Measurements from ENCODE around the gene DNAJC3.

The DNAJC3 gene, protein sequence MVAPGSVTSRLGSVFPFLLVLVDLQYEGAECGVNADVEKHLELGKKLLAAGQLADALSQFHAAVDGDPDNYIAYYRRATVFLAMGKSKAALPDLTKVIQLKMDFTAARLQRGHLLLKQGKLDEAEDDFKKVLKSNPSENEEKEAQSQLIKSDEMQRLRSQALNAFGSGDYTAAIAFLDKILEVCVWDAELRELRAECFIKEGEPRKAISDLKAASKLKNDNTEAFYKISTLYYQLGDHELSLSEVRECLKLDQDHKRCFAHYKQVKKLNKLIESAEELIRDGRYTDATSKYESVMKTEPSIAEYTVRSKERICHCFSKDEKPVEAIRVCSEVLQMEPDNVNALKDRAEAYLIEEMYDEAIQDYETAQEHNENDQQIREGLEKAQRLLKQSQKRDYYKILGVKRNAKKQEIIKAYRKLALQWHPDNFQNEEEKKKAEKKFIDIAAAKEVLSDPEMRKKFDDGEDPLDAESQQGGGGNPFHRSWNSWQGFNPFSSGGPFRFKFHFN

DNA sequence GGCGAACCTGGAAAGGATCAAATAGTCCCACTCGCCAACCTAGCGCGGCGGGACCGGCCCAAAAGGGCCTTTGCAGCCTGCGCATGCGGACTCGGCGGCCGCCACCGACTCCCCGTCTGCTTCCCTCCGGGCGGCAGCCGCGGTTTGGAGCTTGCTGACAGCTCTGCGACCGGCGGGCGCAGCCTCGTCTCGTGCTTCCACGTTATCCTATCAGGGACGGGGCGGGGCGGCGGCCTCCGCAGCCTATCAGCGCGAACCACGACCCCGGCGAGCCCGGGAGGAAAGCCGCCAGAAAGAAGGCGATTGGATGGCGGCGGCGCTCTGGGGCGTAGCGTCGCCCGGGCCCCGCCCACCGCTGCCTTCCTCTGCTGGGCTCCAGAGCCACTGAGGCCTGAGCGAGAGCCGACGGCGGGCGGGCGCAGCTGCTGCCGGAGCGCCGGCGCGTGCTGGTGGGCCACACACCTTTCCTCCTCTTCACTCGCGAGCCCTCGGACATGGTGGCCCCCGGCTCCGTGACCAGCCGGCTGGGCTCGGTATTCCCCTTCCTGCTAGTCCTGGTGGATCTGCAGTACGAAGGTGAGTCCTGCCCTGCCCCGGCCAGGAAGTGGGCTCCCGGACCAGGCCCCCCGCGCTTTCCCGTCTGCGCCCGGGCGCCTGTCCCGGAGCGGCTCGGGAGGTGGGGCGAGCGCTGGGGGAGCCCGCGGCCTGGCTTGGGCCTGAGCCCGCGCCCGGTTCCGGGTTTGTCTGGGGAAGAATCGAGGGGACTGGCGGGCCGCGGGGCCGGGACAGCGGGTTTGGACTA lies at the start of gene DNAJC3:
Gene DNAJC3 (plus strand): TSS at position 378 of the 802 bp plus-strand sequence. CDS start 117 bp downstream, at position 495.
- Histone ChIP-seq H2AFZ (ENCODE audit: low read length, unreplicated experiment) (peak within 1 kb of the TSS; percentile 97), H3K27me3 (ENCODE audit: insufficient read depth, low read length) (no peaks in the 10 kb centered on the region), H3K36me3 (ENCODE audit: insufficient read depth, low read length) (no peaks in the 10 kb centered on the region), H3K4me3 (ENCODE audit: low read depth, low read length) (peak within 1 kb of the TSS; percentile 77), H3K79me2 (ENCODE audit: control insufficient read depth, insufficient read depth, low read length, unreplicated experiment) (peaks cover 45% of the 10 kb centered on the region), H3K4me1 (ENCODE audit: control insufficient read depth, insufficient read depth, low read length, unreplicated experiment) (peaks cover 24% of the 10 kb centered on the region), H3K27ac (ENCODE audit: low read depth, low read length) (peak within 1 kb of the TSS; percentile 65)

DNA sequence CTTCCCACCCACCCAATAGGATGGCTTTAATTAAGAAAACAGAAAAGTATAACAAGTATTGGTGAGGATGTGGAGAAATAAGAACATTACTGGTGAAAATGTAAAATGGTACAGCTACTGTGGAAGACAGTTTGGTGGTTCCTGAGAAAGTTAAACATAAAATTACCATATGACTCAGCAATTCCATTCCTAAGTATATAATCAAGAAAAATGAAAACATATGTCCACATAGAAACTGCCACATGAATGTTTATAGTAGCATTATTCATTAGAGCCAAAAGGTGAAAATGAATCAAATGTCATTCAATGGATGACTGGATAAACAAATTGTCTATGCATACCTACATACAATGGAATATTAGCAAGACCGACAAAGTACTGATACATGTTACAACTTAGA lies 49.3 kb upstream of the DNAJC3 start:
- Histone ChIP-seq H3K27me3 (ENCODE audit: insufficient read depth, low read length) (no peaks in the 10 kb centered on the region), H2AFZ (ENCODE audit: low read length, unreplicated experiment) (no peak overlapping the region), H3K4me1 (ENCODE audit: control insufficient read depth, insufficient read depth, low read length, unreplicated experiment) (peaks cover 13% of the 10 kb centered on the region), H3K27ac (ENCODE audit: low read depth, low read length) (peak overlapping the region; percentile 58), H3K36me3 (ENCODE audit: insufficient read depth, low read length) (peaks cover 46% of the 10 kb centered on the region), H3K79me2 (ENCODE audit: control insufficient read depth, insufficient read depth, low read length, unreplicated experiment) (no peaks in the 10 kb centered on the region), H3K4me3 (ENCODE audit: low read depth, low read length) (no peak overlapping the region)

DNA sequence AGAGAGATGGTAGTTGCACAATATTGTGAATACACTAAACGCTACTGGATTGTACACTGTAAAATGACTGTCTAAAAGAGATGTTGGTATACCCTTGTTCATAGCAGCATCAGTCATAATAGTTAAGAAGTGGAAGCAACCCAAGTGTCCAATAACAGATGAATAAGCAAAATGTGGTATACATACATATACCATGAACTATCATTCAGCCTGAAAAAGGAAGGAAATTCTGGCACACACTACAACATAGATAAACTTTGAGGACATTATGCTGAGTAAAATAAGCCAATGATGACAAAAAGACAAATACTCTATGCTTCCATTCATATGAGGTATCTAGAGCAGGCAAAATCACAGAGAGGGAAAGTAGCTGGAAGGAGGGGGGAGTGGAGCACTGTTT lies 48.5 kb upstream of the DNAJC3 start:
- Histone ChIP-seq H2AFZ (ENCODE audit: low read length, unreplicated experiment) (no peak overlapping the region), H3K36me3 (ENCODE audit: insufficient read depth, low read length) (peaks cover 49% of the 10 kb centered on the region), H3K4me3 (ENCODE audit: low read depth, low read length) (no peak overlapping the region)

DNA sequence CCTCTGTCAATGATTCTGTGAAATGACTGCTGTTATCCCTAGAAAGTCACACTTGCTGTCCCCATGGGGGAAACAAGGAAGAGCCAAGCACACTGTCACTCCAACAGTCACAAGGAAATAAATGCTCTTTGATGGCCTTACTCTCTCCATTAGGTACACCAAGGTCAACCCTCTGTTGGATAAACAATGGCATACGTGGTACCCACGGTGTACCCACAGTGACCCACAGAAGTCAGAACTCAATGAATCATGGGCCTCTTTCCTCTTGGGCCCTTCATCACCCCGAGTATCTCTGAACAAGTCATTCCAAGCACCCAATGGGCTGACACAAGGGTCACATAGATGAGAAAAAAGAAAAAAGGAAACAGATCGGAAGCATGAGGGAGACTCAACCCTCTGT lies 47.9 kb upstream of the DNAJC3 start:
- Histone ChIP-seq H3K4me3 (ENCODE audit: low read depth, low read length) (no peak overlapping the region), H3K4me1 (ENCODE audit: control insufficient read depth, insufficient read depth, low read length, unreplicated experiment) (peaks cover 13% of the 10 kb centered on the region), H3K79me2 (ENCODE audit: control insufficient read depth, insufficient read depth, low read length, unreplicated experiment) (no peaks in the 10 kb centered on the region), H3K27ac (ENCODE audit: low read depth, low read length) (no peak overlapping the region), H3K36me3 (ENCODE audit: insufficient read depth, low read length) (peaks cover 49% of the 10 kb centered on the region), H3K27me3 (ENCODE audit: insufficient read depth, low read length) (no peaks in the 10 kb centered on the region), H2AFZ (ENCODE audit: low read length, unreplicated experiment) (no peak overlapping the region)

More for the DNA sequence above, 48.5 kb upstream of the DNAJC3 start:
- H3K79me2 ChIP-seq (ENCODE audit: control insufficient read depth, insufficient read depth, low read length, unreplicated experiment): no peaks in the 10 kb centered on the region
- H3K4me1 ChIP-seq (ENCODE audit: control insufficient read depth, insufficient read depth, low read length, unreplicated experiment): peaks cover 13% of the 10 kb centered on the region
- no peaks in the 10 kb centered on the region for H3K27me3 ChIP-seq (ENCODE audit: insufficient read depth, low read length)
- H3K27ac ChIP-seq (ENCODE audit: low read depth, low read length): 0 out of 2 replicates have a peak overlapping the region, but pooled peaks have one; percentile 1

DNA sequence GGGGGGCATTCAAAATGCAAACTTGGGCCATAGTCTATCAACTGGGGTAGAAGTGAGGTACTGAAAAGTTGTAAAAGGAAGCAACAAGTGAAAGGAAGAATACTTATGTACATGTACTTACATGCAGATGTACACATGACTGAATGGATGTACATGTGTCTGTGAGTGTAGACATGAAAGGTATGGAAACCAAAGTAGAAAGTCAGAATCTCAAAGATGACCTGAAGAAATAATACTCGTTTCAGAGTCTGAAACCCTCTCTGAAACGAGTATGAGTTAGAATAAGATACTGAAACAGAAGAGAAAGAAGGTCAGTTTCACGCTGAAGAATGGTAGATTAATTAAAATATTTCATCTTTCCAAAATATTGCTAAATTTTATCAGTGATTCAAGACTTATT lies 46.3 kb upstream of the DNAJC3 start:
- H3K4me1 ChIP-seq (ENCODE audit: control insufficient read depth, insufficient read depth, low read length, unreplicated experiment): peaks cover 13% of the 10 kb centered on the region
- H3K79me2 ChIP-seq (ENCODE audit: control insufficient read depth, insufficient read depth, low read length, unreplicated experiment): no peaks in the 10 kb centered on the region
- H3K36me3 ChIP-seq (ENCODE audit: insufficient read depth, low read length): peaks cover 49% of the 10 kb centered on the region
- no peak overlapping the region for H3K4me3 ChIP-seq (ENCODE audit: low read depth, low read length)
- no peaks in the 10 kb centered on the region for H3K27me3 ChIP-seq (ENCODE audit: insufficient read depth, low read length)
- no peak overlapping the region for H3K27ac ChIP-seq (ENCODE audit: low read depth, low read length)
- H2AFZ ChIP-seq (ENCODE audit: low read length, unreplicated experiment): no peak overlapping the region

DNA sequence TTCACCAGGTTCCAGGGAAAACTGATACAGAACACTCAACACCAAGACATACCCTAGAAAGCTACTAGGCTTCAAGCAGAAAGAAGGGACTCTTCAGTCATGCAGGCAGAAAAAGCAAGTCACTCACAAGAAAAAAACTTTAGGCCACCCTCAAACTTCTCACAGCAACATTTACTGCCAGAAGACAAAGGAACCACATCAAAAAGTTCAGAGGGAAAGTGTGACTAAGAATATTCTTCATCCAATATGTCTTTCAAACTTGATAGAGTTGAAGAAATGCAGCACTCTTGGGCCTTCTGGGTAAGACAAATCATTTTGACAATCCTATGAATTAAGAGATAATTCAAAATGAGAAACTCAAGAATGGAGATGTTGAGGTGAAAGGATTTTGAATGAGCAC lies 40.1 kb upstream of the DNAJC3 start:
- no peaks in the 10 kb centered on the region for H3K27me3 ChIP-seq (ENCODE audit: insufficient read depth, low read length)
- H2AFZ ChIP-seq (ENCODE audit: low read length, unreplicated experiment): no peak overlapping the region
- no peak overlapping the region for H3K27ac ChIP-seq (ENCODE audit: low read depth, low read length)
- H3K4me3 ChIP-seq (ENCODE audit: low read depth, low read length): no peak overlapping the region
- H3K79me2 ChIP-seq (ENCODE audit: control insufficient read depth, insufficient read depth, low read length, unreplicated experiment): peaks cover 9% of the 10 kb centered on the region
- H3K4me1 ChIP-seq (ENCODE audit: control insufficient read depth, insufficient read depth, low read length, unreplicated experiment): peaks cover 5% of the 10 kb centered on the region
- peaks cover 19% of the 10 kb centered on the region for H3K36me3 ChIP-seq (ENCODE audit: insufficient read depth, low read length)

DNA sequence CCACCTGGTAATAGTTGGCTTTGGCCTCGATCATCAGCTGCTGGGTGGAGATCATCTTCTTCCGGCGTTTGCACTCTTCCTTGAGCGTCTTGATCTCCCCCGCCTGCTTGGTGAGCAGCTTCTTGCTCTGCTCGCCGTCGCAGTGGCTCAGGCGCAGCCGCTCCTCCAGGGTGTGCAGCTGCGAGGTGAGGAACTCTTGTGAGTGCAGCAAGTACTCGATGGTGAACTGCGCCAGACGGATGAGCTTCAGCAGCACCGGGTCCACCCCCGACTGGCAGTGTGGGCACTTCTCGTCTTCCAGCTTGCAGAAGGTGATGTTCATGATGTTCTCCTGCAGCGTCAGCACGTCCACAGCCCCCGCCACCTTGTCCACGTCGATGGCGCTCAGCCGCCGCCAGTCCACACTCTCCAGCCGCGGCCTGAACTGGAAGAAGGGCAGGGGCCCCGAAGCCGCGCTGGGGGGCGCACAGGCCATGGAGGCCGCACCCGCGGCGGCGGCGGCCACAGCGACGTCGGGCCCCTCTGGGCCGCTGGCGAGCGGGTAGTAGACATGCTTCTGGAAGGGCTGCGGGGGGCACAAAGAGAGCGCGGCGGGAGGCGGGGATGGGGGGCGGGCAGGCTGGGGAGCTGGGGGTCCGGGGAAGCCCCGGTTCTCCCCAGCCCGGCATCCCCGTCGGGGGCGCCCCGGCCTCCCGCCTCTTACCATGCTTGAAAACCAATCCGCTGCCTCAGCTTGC lies 35.5 kb upstream of the DNAJC3 start:
- peaks cover 10% of the 10 kb centered on the region for H3K4me1 ChIP-seq (ENCODE audit: control insufficient read depth, insufficient read depth, low read length, unreplicated experiment)
- no peaks in the 10 kb centered on the region for H3K27me3 ChIP-seq (ENCODE audit: insufficient read depth, low read length)
- peaks cover 27% of the 10 kb centered on the region for H3K79me2 ChIP-seq (ENCODE audit: control insufficient read depth, insufficient read depth, low read length, unreplicated experiment)
- H2AFZ ChIP-seq (ENCODE audit: low read length, unreplicated experiment): peak overlapping the region; percentile 49
- peaks cover 10% of the 10 kb centered on the region for H3K36me3 ChIP-seq (ENCODE audit: insufficient read depth, low read length)
- H3K4me3 ChIP-seq (ENCODE audit: low read depth, low read length): peak overlapping the region; percentile 89
- H3K27ac ChIP-seq (ENCODE audit: low read depth, low read length): no peak overlapping the region

DNA sequence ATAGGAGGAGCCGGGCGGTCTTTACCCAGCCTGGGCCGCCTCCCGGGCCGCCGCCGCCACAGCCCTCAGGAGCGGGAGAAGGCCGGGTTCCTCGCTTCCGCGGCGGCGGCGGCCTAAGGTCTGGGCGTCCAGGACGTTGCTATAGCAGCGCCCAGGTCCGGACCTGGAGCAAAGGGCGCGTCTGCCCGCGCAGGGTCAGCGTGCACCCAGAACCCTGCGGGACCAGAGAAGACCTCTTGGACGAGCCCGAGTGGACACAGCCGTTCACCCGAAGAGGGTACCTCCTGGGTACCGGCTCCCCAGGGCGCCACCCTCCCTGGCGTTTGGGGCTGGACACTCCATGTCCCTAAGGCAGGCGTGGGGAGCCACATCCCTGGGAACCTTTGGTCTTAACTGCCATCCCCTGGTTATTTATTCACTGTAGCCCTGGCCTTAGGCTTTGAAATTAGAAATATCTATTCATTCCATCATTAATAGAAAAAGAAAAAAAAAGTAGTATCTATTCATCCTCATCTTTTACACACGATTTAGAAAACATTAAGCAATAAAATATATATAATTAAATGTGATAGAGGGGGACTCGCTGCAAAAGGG lies 34.8 kb upstream of the DNAJC3 start:
- H3K36me3 ChIP-seq (ENCODE audit: insufficient read depth, low read length): peaks cover 10% of the 10 kb centered on the region
- H2AFZ ChIP-seq (ENCODE audit: low read length, unreplicated experiment): no peak overlapping the region
- H3K27ac ChIP-seq (ENCODE audit: low read depth, low read length): no peak overlapping the region
- H3K4me3 ChIP-seq (ENCODE audit: low read depth, low read length): peak overlapping the region; percentile 89
- H3K4me1 ChIP-seq (ENCODE audit: control insufficient read depth, insufficient read depth, low read length, unreplicated experiment): peaks cover 10% of the 10 kb centered on the region
- no peaks in the 10 kb centered on the region for H3K27me3 ChIP-seq (ENCODE audit: insufficient read depth, low read length)
- peaks cover 27% of the 10 kb centered on the region for H3K79me2 ChIP-seq (ENCODE audit: control insufficient read depth, insufficient read depth, low read length, unreplicated experiment)

DNA sequence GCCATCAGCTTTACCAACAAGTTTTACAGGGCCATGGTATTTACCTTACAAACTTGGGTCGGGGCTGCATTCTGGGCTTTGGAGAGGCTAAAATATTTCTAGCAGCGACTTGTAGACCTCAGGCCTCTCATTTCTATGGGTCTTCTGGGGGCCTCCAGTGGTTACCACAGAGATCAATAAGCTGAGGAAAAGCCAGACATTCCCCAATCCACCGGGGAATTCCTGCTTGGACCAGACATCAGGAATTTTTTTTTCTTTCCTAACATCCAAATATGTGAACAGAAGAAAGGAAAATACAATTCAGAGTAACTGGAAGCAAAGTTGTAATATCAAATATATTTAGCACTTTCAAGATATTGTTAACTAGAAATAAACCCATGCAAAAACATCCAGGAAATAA lies 33.9 kb upstream of the DNAJC3 start:
- H3K27ac ChIP-seq (ENCODE audit: low read depth, low read length): peak overlapping the region; percentile 50
- H3K79me2 ChIP-seq (ENCODE audit: control insufficient read depth, insufficient read depth, low read length, unreplicated experiment): peaks cover 27% of the 10 kb centered on the region

DNA sequence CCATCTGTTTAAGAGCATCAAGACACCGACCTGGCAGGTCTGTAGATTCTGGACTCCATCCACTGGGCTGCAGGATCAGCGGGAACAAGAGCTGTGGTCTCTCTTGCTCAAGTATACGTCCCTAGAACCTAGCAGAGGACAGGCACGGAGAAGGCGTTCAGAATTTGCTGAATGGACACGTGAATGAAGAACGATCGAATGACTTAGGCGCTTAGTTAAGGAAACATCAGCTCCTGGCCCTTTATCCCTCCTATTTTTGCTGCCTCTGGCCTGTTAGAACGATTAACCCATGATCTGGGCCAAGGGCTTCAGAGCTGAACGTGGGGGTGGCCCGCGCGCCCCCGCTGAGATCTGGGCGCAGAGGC lies 33.4 kb upstream of the DNAJC3 start:
- peak overlapping the region; percentile 66 for H2AFZ ChIP-seq (ENCODE audit: low read length, unreplicated experiment)
- H3K79me2 ChIP-seq (ENCODE audit: control insufficient read depth, insufficient read depth, low read length, unreplicated experiment): peaks cover 27% of the 10 kb centered on the region
- H3K4me3 ChIP-seq (ENCODE audit: low read depth, low read length): peak overlapping the region; percentile 89
- peaks cover 10% of the 10 kb centered on the region for H3K4me1 ChIP-seq (ENCODE audit: control insufficient read depth, insufficient read depth, low read length, unreplicated experiment)
- peak overlapping the region; percentile 50 for H3K27ac ChIP-seq (ENCODE audit: low read depth, low read length)
- H3K36me3 ChIP-seq (ENCODE audit: insufficient read depth, low read length): peaks cover 10% of the 10 kb centered on the region; the same call in 1 of the 2 replicates
- H3K27me3 ChIP-seq (ENCODE audit: insufficient read depth, low read length): no peaks in the 10 kb centered on the region

More for the DNA sequence above, 33.9 kb upstream of the DNAJC3 start:
- Histone ChIP-seq H3K36me3 (ENCODE audit: insufficient read depth, low read length) (peaks cover 10% of the 10 kb centered on the region; the same call in 1 of the 2 replicates), H3K4me3 (ENCODE audit: low read depth, low read length) (peak overlapping the region; percentile 89), H3K27me3 (ENCODE audit: insufficient read depth, low read length) (no peaks in the 10 kb centered on the region), H2AFZ (ENCODE audit: low read length, unreplicated experiment) (no peak overlapping the region), H3K4me1 (ENCODE audit: control insufficient read depth, insufficient read depth, low read length, unreplicated experiment) (peaks cover 10% of the 10 kb centered on the region)

All from ACC112 (cell line).